Renal cortical epithelial cell (primary cell): Measurements from ENCODE around the gene GPR84. TPM values are rescaled to one million over a fixed set of nuclear protein-coding genes. Genes with fewer than 3 reads are reported as not detected.

ENCODE experiments used
- DNase-seq: peaks from one replicate; pipeline ENCODE4 v3.0.0-alpha.2; 2011; ENCODE audit warnings: low read depth
- total RNA-seq: library from RNA; depleted of rRNA; stranded (reverse); fragments of >200 nt; gene quantifications from 2 replicates; pipeline ENCODE4 v1.2.3, GENCODE V29; 2014

The GPR84 gene
- total RNA-seq, 1 donor from 2014 or later = not detected

GRCh38 chr12:54392485-54393206, 28.4 kb upstream of the GPR84 start:
- DNase-seq = no peak

GRCh38 chr12:54390668-54391551, 26.6 kb upstream of the GPR84 start:
- DNase-seq = no peak

DNA sequence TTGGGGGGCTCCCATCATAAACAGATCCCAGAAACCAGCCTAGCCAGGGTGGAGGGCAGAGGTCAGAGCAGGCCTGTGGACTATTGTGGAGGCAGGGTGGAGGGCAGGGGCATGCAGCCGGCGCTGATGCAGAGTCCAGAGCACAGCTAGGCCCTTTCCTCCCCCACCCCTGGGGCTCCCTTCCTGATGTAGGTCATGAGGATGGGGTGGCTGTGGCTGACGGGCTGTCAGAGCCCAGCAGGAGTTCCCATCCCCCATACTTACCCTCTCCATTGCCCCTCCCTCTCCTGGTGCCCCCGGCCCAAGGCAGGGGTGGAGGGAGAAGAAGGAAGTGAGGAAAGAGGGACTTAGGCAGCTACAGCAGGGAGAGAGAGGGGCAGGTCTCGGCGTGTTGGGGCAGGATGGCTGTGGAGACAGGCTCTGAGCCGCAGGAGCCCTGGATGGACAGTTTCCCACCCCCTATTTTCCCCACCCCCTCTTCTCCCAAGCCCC, 25.9 kb upstream of the GPR84 start:
- DNase-seq = no peak

DNA sequence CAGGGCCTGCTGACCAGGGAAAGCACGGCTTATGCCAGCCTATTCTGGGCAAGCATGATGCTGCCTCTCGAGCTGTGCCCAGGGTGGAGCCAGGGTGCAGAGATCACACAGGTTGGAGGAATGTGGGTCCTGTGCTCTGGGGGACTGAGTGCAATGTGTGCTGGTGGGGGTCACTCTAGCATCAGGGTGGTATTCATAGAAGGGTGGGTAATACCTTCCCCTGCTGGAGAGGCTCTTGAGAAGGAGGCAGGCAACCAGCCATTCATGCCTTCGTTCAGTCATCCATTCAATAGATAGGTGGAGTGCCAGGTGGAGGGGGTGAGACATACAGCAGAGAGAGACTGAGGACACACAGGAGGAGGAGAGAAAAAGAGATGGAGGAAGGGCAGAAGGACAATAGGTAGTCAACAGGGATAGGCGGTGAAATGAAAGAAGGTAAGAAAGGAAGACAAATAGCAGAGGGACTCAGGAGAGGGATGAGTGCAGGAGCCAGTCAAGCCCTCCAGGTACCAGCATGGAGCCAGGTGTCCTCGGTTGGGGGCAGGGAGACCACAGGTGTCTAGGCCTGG, 25.4 kb upstream of the GPR84 start:
- no peak for DNase-seq

DNA sequence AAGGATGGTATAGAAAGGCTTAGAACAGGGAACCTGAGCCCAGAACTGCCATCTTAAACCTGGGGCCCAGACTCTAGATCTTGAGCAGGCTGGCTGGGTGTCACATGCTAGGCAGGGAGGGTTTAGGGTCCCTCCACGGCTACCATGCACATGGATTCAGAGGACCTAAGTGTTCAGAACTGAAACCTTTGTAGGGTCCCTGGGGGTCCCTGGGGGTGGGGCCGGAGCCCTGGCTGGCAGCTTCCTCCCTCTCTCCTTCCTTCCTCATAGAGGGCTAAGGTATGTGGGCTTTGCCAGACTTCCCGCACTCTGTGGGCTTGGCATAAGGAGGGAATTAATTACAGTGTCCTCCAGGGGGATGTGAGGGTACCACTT, 24.8 kb upstream of the GPR84 start:
- no peak for DNase-seq

GRCh38 chr12:54388237-54389133, 24.2 kb upstream of the GPR84 start:
- no peak for DNase-seq

- DNase-seq = no peak
Observed at GRCh38 chr12:54387114-54387467, 22.8 kb upstream of the GPR84 start.

GRCh38 chr12:54386403-54387113, 22.3 kb upstream of the GPR84 start:
- no peak for DNase-seq

- no peak for DNase-seq
Observed at GRCh38 chr12:54385251-54385914, 21.1 kb upstream of the GPR84 start.

- DNase-seq = no peak
Observed at GRCh38 chr12:54384591-54385041, 20.3 kb upstream of the GPR84 start, which contains the start of gene ZNF385A. ZNF385A (minus strand) TSS chr12:54384733; CDS start chr12:54384514, 219 bp downstream.

DNA sequence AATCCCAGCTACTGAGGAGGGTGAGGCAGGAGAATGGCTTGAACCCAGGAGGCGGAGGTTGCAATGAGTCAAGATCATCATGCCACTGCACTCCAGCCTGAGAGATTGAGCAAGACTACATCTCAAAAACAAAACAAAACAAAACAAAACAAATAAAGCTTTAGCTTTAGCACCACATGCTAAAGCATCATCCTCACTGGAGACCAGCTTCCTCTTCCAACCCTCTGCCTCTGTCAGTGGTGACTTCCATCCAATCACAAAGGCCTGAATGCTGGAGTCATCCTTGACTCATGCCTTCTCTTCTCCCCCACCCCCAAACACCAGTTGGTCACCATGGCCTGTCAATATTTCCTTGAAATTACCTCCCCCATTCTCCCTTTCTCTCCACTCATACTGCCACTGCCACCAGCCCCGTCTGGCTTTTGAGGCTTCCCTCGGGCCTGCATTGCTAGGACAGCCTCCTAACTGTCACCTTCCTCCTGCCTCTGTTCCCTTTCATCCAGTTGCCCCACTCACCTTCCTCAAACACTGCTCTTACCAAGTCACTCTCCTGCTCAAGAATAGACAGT, 18.8 kb upstream of the GPR84 start:
- peak; percentile 90 for DNase-seq

DNA sequence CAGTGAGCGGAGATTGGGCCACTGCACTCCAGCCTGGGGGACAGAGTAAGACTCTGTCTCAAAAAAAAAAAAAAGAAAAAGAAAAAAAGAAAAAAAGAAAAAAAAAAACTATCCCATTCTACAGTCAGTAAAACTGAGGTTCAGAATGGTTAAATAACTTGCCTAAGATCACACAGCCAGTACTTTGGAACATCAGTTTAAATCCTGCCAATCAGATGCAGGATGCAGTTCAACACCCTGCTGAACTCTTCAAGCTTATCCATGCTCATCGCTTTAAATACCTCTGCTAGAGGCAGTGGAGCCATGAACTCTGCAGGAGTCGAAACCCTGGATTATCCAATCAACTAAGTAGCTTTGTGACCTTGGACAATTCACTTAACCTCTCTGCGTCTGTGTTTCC, 16.9 kb upstream of the GPR84 start:
- no peak for DNase-seq

GRCh38 chr12:54379398-54380201, 15.3 kb upstream of the GPR84 start:
- DNase-seq = peak; percentile 70

DNA sequence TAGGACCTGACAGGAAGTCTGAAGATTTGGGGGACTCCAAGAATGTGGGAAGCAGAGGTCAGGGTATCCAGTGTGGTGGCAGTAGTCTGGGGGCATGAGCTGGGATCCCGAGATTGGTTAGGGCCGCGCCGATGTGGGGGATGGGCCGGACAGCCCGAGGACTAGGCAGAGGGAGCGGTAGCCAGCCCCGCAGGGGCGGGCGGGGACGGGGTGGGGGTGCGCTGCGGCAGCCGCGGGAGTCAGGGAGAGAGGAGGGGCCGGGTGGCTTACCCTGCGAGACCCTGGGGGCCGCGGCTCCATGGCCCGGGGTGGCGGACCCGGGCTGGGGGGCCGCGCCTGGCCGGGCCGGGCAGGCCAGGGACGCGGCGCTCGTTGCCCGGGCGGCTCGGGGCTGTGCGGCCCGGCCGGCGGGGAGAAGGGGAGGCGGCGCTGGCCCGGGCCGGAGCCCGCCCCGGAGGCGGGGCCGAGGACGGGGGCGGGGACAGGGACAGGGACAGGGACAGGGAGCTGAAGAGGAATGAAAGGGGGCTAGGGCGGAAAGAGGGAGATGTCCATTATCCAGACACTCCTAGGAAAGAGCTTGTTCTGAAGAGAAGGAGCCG, 14.6 kb upstream of the GPR84 start:
- DNase-seq = no peak

DNA sequence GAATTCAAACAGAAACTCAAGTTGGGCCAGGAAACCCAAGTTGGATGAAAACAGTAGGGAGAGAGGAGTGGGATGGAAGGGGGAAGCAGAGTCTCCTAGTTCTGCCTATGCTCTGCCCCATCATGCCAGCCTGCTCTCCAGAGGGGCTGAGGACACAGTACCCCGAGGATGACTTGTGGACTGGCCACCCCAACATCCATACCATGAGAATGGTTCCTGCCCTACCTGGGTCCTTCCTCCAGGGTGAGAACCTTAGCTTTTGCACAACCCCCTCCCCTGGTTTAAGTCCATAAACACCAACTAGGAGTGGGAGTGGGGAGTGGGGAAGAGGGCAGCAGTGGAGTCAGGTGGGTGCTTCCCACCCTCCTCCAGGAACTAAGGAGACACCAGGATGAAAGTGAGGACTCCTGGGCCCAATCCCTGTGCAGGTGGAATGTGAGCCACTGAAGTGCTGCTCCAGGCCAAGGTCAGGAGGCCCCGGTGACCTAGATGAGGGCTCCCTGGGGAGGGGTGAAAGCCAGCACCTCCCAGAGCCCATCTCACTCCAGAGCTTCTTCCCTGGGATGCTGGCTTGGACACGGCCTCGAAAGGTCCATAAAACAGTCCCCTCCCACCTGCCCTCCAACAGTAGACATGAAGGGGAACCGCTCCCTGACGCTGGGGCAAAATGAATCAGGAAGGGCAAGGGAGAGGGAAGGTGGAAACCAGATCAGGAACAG, 13.7 kb upstream of the GPR84 start:
- no peak for DNase-seq

- no peak for DNase-seq
Observed at GRCh38 chr12:54377007-54377406, 12.7 kb upstream of the GPR84 start.

DNA sequence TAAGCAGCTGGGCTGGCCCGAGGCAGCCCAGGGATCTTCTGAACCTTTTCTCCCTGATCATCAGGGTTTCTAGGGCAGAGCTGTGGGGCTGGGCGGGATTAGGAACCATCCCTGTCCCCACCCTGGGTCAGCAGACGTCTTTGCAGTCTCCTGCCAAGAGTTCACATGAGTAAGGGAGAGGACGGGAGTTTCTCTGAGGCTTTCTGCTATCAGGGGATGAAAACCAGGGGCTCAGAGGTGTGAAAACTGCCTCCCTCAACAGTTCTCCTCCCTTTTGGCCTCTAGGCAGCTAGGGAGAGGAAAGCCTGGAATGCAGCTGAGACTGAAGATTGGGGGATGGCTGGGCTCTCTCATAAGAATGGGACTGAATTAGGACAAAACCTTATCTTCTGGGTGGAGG, 12.3 kb upstream of the GPR84 start:
- no peak for DNase-seq

DNA sequence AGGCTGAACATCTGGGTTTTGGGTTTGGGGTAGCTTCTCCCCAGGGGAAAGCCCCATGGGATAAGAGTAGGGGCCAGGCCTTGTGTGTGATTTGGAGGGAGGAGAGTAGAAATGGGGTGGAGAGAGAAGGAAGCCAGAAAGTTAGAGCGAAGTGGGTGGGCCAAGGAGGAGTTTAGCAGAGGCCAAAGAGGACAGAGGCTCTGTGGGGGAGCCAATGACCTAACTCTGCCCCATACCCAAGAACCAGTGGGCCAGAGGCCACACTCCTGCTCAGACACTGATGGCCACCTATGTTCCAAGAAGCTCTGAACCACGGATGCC, 10.9 kb upstream of the GPR84 start:
- DNase-seq = no peak
